NCI-H510A (cell line): ENCODE results near the gene FAM13A.
"Not testable (repeated sequence)": the region's sequence is repeated elsewhere in the genome, so short reads cannot be mapped to it uniquely, and the experiment has no call there.

Experiments used
- DNase-seq: peaks from one replicate; lab custom pipeline; 2025; lab: John Stamatoyannopoulos, UW

Gene FAM13A

DNA sequence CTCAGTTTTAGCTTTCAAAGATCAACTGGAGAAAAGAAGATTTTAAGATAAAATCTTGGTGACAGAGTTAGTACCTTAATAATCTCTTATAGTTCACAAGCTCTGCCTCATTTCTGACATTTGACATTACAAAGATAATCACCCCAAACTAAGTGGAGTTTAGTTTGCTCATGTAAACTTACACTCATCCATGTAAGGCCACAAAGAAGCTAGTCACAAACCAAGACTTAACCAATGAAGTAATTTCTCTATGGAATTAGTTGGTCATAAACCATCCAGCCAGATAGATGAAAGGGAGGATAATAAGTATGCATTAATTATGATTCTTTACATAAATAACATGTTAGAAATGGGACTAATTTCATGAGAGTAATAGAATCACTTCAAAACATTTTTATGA lies 159.2 kb downstream of the FAM13A start:
- DNase-seq = no peak

DNA sequence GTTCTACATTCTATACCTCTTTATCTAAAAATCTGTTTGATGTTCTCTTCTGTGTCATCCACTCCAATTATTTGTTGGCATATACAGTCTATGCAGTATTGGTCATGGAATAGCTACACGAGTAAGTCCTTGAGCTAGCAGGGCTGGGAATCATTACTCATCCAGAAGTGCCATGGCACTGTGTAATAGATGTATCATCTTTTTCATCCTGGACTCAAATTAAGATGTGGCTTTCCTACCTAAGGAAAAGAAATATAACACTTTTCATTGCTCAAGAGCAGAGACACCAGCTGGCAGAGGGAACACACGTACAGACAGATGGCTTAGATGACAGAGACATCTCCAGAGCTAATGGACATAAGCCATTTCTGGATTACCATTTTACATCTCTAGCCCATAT lies 159.8 kb downstream of the FAM13A start:
- no peak for DNase-seq

DNA sequence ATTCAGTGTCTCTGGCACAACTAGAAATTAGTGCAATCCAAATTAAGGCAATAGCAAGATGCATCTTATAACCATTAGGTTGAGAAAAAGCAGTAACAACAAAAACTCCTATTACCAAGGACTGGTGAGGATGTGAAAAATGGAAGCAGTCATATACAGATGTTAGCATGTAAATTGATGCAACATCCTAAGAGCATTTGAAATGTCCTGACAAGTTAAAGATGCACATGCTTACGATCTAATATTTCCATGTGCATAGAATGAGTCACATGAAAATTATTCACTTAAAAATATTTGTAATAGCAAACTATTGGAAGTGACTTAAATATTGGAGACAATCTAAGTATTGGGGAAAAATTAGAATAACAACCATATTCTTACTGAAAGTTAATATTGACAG lies 163.0 kb downstream of the FAM13A start:
- DNase-seq = no peak

DNA sequence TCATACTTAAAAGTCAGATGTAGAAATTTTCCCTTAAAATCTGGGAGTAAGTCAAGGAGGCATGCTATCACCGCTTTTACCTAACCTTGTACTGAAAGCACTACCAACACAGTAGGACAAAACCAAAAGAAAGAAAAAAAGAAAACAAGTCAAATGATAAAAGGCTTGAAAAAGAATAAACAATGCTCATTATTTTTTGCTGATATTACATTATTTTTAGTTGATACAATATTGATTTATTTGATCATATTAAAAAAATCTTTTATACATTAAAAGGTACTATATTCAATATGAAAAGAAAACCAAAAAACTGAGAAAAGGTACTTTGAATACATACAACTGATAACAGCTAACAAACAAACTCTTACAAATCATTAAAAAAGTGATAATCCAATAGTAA lies 164.3 kb downstream of the FAM13A start:
- DNase-seq = no peak

DNA sequence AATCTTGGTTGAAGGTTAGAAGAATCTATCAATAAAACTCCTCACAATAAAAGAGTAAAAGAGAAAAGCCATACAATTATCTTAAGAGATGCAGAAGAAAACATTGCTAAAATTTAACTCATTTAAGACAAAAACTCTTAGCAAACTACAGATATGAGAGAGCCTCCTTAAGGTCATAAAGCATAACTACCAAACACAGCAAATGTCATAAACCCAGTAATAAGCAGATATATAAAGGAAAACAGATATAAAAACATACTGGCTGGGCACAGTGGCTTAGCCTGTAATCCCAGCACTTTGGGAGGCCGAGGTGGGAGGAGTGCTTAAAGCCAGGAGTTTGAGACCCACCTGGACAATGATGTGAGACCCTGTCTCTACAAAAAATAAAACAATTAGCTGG lies 165.3 kb downstream of the FAM13A start:
- DNase-seq = no peak

DNA sequence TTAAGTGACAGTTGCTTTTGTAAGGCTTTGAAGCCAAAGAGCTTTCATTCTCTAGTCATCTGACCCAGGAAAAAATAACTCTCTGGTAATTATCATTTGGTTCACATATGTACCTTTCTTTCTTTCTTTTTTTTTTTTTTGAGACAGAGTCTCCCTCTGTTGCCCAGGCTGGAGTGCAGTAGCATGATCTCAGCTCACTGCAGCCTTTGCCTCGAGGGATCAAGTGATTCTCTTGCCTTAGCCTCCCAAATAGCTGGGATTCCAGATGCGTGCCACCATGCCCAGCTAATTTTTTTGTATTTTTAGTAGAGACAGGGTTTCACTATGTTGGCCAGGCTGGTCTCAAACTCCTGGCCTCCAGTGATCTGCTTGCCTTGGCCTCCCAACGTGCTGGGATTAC lies 169.6 kb downstream of the FAM13A start:
- DNase-seq = not testable (repeated sequence)

DNA sequence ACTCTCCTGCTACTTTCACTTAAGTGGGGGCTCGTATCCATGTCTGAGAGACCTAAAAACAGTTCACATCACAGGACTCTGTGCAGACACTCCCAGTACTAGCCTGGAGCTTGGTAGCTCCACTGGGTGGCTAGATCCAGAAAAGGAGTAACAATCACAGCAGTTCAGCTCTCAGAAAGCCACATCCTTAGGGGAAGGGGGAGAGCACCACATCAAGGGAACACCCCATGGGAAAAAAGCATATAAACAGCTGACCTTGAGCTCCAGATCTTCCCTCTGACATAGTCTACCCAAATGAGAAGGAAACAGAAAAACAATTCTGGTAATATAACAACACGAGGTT lies 175.8 kb downstream of the FAM13A start:
- DNase-seq = no peak

DNA sequence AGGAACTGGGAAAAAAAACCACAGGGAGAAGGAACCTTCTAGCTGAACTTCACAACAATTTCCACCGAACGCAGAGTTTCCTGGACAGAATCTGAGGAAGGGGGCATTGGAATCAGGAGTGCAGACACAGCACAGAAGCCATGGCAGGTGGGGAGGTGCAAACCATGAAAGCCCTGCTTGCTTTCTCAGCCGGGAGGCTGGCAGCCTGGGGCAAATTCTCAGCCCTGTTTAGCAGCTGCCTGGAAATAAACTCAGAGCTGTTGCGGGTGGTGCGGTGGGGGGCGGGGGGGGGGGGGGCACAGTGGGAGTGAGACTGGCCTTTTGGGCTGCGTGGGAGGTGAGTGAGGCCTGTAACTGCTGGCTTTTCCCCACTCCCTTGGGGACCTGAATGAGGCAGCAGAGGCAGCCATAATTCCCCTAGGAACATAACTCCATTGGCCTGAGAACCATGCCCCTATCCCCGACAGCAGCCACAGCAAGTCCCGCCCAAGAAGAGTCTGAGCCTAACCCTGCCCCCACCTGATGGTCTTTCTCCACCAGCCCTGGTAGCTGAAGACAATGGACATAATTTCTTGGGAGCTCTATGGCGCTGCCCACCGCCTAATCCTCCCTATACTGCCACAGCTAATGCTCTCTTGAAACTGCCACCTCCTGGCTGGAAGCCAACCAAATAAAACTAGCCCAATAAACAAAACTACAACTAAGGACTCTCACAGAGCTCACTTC lies 176.3 kb downstream of the FAM13A start:
- peak; percentile 19 for DNase-seq

DNA sequence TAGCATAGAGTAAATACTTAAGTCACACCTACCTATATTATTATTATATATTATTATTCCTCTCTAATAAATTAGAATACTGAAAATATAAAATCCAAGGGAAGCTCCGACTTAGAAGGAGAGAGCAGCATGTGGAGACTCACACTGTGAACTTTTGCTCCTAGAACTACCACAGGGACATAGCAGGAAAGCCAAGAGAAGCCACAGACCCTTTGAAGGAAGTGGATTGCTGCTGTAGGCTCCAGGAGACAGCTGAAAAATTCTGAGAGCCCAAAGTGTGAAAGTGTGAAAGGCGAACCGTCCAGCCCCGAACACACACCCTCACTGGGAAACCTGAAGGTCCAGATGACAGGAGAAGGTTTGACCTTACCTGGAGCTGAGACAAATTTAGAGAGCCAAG lies 177.0 kb downstream of the FAM13A start:
- no peak for DNase-seq

DNA sequence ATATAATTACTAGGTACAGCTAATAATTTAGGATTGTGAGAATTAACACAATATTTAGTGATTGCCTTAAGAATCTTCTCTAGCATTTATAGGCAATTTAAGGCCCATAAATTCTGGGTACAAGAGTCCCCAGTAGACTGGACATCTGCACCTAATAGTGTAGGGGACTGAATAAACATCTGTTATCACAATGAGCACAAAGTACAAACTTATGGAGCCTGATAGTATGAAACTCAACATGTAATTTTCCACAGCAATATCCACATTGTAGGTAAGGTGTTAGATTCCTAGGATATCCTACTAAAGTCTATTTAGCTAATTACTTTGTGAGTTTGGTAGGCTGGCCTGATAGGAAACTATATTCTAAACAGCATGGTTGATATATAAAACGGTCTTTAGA lies 178.3 kb downstream of the FAM13A start:
- no peak for DNase-seq

DNA sequence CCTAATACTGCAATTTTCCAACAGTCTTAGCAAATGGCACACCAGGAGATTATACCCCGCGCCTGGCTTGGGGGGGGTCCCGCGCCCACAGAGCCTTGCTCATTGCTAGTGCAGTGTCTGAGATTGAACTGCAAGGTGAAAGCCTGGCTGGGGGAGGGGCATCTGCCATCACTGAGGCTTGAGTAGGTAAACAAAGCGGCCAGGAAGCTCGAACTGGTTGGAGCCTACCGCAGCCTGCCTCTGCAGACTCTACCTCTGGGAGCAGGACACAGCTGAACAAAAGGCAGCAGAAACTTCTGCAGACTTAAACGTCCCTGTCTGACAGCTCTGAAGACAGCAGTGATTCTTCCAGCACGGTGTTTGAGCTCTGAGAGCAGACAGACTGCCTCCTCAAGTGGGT lies 186.6 kb downstream of the FAM13A start:
- peak; percentile 30 for DNase-seq

DNA sequence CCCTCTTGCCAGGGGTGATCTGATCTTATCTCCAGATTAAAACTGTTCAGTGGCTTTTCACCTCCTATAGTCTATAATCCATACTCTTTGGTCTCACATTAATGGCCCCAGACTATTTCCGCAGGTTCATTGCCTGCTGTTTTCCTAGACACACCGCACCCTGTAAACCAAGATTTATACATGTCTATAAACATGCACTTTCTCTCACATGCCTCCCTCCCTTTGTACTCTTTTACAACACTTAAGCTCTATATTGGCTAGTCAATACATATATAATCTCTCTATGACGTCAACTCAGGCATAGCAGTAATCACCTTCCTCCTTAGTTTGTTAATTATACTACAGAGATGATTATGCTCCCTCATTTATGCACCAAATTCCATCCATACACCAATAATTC lies 188.5 kb downstream of the FAM13A start:
- no peak for DNase-seq

DNA sequence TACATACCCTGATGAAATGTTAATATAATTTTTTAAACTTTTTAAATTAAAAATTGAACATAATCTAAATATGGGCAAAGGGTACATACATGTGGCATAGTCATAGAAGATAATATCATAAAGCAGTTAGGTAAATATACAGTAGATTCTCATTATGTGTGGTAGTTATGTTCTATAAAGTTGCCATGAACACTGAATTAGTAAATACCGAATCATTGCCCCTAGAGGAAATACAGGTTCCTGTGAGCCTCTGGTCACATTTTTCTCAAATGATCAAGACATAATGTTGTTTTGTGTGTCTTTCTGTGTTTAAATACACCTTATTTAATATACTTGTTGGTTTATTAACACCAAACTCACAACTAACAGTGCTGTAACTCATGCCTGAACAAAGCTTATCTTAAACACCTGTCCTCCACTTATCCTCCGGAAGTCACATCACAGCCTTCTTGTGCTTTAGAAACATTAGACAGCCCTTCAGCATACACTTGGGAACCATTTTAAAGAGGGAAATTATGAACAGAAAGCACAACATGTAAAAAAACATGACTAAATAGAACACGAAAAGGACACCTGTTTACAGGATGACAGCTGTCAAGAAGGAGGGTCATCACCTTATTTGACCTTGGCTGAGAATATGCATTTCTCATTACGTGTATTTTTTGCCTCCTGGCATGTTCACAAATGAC lies 190.0 kb downstream of the FAM13A start:
- DNase-seq = peak; percentile 63

DNA sequence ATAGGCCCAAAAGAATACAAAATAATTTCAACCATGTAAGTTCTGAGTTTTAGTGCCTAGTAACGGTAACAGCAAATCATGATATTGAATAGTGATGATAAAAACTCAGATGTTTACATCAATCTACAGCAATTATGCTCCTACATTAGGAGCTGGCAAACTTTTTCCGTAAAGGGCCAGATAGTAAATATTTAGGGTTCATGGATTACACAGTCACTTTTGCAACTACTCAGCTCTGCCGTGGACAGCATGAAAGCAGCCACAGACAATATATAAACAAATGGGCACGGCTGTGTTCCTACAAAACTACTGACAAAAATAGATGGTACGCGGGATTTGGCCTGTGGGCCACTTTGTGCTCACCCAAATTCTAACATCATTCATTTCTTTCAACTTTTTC lies 191.5 kb downstream of the FAM13A start:
- no peak for DNase-seq

DNA sequence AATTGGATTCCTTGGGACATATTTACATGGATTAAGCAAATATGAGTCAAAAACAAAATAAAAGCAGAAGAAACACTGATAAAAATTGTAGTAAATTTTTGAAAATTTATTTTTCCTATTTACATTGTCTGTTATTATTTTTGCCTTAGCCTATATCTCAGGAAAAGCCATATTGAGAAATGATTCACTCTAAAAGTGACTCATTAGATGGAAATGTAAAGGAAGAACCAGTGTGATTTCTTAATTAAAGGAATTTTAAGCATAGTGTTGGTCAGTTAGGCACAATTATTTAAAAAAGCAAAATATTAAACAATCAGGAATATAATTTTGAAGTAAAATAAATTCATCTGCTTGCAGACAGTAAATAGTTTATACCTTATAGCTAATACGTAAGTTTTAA lies 191.9 kb downstream of the FAM13A start:
- no peak for DNase-seq

DNA sequence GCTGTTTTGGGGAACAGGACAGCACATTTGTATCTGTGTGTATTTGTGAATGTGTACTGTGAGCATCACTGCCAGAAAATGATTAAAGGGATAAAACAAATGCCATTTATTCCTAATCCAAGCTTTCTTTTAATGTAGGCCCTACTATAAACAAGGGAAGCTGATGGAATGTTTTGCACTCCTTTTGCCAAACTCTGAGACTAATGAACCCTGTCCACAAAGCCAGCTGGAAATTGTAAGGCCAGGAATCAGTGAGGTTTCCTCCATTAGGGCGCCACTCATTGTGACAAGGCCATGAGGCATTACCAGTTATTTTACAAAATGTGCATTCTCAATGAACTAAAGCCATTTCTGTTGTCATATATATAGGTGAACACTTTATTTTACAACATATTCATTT lies 196.4 kb downstream of the FAM13A start:
- no peak for DNase-seq

DNA sequence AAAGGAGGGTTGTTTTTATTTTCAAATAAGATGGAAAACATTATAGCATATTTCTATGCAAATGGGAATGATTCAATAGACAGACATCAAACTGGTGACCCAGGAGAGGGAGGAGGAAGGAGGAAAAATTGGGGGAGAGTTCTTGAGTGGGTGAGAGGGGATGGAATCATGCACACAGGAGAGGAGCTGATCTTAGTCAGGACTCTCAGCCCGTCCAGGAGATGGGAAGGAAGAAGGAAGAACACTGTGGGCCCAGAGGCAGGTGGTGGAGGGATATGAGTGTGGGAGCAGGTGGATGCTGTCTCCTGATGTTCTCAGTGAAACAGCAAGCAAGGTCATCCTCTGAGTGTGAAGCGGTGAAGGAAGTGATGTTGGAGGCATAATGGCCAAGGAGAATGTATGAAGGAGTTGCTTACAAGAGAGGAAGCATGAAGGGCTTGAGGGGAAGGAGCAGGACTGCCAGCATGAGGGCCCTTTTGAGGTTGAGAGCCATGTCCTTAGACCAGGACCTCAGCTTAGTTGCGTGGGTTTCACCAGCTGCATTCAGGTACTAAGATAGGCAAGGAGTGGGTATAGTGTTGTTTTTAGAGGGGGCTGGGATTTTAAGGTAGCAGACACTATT lies 197.7 kb downstream of the FAM13A start:
- DNase-seq = no peak

DNA sequence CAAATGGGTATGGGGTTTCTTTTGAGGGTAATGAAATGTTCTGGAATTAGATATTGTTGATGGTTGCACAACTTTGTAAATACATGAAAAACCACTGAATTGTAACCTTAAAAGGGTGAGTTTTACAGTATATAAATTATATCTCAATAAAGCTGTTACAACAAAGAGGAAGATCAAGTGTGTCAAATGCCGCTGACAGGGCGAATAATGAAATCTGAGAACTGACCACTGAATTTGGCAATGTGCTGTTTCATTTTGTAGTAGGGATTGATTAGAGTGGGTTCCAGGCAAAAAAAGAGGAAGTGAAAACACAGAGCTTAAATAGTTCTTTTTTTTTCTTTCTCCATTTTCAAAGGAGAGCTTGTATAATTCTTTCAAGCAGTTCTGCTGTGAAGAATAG lies 198.2 kb downstream of the FAM13A start:
- DNase-seq = no peak

DNA sequence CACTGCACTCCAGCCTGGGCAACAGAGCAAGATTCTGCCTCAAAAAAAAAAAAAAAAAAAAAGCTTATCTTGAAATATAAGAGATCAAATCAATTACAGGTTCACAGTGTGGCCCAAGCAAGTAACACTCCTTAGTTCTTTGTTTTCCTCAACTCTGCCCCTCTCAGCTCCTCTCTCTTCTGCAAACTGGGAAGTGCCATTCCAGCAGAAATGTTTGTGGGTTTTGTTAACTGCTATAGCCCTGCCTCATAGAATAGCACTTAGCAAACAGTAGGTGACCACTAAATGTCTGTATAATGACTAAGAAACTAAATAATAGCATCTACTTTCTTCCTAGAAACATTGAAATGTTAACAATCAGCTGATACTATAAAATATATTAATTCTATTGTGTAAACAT lies 199.4 kb downstream of the FAM13A start:
- DNase-seq = no peak

DNA sequence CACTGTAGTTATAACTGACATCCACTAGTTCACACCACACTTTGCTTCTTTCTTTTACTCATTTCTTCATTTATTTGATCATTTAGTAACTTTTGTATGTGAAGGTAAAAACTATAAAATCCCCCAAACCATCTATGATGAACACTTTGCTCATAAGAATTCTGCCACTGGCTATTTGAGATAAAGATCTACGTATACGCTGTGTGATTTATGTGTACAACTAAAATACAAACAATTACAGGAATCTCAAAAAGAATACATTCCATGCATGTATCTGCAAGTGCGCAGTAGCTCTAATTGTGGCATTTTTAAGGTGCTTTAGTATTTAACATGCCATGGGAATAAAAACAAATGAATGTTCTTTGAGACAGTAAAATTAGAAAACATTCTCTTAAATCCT lies 202.5 kb downstream of the FAM13A start:
- DNase-seq = no peak

DNA sequence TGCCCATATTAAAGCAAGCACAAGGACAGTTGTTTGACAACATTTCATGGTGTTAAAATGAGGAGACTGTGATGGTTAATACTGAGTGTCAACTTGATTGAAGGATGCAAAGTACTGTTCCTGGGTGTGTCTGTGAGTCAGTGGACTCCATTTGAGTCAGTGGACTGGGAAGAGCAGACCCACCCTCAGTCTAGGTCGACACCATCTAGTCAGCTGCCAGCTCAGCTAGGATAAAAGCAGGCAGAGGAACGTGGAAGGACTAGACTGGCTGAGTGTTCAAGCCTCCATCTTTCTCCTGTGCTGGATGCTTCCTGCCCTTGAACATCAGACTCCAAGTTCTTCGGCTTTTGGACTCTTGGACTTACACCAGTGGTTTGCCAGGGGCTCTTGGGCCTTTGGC lies 203.4 kb downstream of the FAM13A start:
- not testable (repeated sequence) for DNase-seq

DNA sequence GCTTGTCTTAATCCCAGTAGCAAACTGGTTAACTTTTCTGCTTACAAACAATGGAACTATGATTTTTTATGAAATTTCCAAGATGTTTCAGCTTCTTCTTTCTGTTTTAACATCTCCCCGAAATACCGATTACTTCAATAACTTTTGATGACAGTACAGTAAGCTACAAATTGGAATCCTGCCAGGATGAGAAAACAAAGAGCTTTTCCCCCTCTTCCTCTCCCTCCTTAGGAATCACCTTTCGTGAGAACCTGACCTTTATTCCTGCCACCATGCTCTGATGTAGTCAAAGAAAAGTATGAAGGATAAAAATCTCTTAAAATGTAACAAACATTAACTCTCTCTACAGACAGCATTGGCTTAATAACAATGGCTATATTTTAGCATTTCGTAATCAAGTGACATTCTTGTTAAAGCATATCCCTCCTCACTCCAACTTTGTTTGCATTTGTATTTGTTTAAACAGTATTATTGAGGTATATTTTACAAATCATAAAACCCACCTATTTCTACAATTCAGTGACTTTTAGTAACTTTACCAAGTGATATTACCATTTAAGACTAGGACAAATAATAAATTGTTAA lies 210.7 kb downstream of the FAM13A start:
- peak; percentile 10 for DNase-seq

DNA sequence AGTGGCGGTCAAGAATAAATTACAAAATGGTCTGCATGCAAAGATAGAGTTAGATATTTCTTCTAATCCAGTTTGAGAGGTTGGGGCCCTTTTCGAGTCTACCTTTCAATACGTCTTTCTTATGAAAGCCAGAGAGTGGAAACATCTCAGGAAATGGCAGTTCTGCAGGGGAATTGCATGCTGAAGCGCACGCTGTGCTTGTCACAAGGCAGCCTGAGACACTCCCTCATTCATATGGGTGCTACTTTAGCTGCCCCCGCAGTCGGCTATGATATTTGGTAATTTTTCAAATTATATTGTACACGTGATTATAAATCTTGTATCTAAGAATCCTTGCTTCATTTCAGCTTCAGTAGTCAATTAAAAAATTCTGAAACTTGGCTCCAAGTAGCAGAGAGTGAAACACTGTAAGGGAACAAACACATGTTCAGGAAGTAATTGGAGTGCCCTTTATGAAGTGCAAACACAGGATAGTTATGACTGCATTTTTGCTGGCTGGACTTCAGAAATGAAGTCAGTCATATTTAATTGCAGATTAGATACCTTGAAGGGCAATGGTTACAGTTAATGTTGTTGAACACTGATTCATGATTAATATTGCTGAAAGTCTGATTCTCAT lies 213.8 kb downstream of the FAM13A start:
- peak; percentile 15 for DNase-seq
